PC-9 (cell line): ENCODE measurements around the gene ZNF212. TPM values are rescaled to one million over a fixed set of nuclear protein-coding genes. Genes with fewer than 3 reads are reported as not detected.
A peak's percentile ranks its signal among the peaks of the same experiment; 100 is the strongest.
"Not testable (repeated sequence)": the region's sequence is repeated elsewhere in the genome, so short reads cannot be mapped to it uniquely, and the experiment has no call there.

Source experiments
- BruUV-seq: library from RNA; stranded (reverse); fragments of 400-500 nt; replicated peaks from 2 replicates; lab custom pipeline; 2021; lab: Mats Ljungman, UMichigan
- CTCF ChIA-PET: fragments of 300-600 bp; sonication (Branson Sonifier 250); formaldehyde crosslinking; loops from one replicate; lab custom pipeline; 2022; ENCODE audit warnings: antibody characterized with exemption; lab: Charles Lee
- POLR2A ChIA-PET: fragments of 300-600 bp; sonication (Branson Sonifier 250); formaldehyde crosslinking; loops from one replicate; lab custom pipeline; 2022; ENCODE audit warnings: antibody characterized with exemption; ENCODE audit not compliant: unreplicated experiment; lab: Charles Lee
- DNase-seq, 2 experiments: peaks; one replicate each; pipeline versions ENCODE4 v3.0.0 to v3.0.0-alpha.2; 2015 to 2022; ENCODE audit warnings: mixed read lengths in 1 of 2
- H2AFZ ChIP-seq: fragments of 200-600 bp; sonication (generic); 2 replicates; pipeline ENCODE4 v1.8.1; 2017; ENCODE audit warnings: antibody characterized with exemption
- H3F3A ChIP-seq: fragments of 200-600 bp; sonication (generic); 2 replicates; pipeline ENCODE4 v1.8.1; 2017; ENCODE audit warnings: antibody characterized with exemption, mild to moderate bottlenecking, low read depth; ENCODE audit not compliant: insufficient read depth
- H3K27ac ChIP-seq: fragments of 200-600 bp; sonication (generic); 2 replicates; pipeline ENCODE4 v1.6.1; 2016; ENCODE audit warnings: mixed run types
- H3K27me3 ChIP-seq: fragments of 200-600 bp; sonication (generic); 2 replicates; pipeline ENCODE4 v1.6.1; 2016; ENCODE audit warnings: low read depth, mixed run types; ENCODE audit not compliant: insufficient read depth
- H3K36me3 ChIP-seq: fragments of 200-600 bp; sonication (generic); 2 replicates; pipeline ENCODE4 v1.6.1; 2016; ENCODE audit warnings: low read depth, mixed run types
- H3K4me1 ChIP-seq: fragments of 200-600 bp; sonication (generic); replicated peaks from 2 replicates; pipeline ENCODE4 v1.6.1; 2016; ENCODE audit warnings: mixed run types; ENCODE audit not compliant: insufficient read depth
- H3K4me2 ChIP-seq: fragments of 200-600 bp; sonication (generic); 2 replicates; pipeline ENCODE4 v1.6.1; 2017; ENCODE audit warnings: mixed run types
- H3K4me3 ChIP-seq: fragments of 200-600 bp; sonication (generic); 2 replicates; pipeline ENCODE4 v1.6.1; 2016; ENCODE audit warnings: mixed run types
- H3K79me2 ChIP-seq: fragments of 200-600 bp; sonication (generic); 2 replicates; pipeline ENCODE4 v1.6.1; 2017; ENCODE audit warnings: low read depth, mixed run types
- H3K9me2 ChIP-seq: fragments of 200-600 bp; sonication (generic); 2 replicates; pipeline ENCODE4 v1.8.1; 2017; ENCODE audit warnings: mild to moderate bottlenecking; ENCODE audit not compliant: insufficient read depth
- H3K9me3 ChIP-seq: fragments of 200-600 bp; sonication (generic); 2 replicates; pipeline ENCODE4 v1.8.1; 2016; ENCODE audit warnings: low read depth; ENCODE audit not compliant: insufficient read depth
- H4K20me1 ChIP-seq: fragments of 200-600 bp; sonication (generic); 2 replicates; pipeline ENCODE4 v1.8.1; 2017; ENCODE audit not compliant: insufficient read depth
- CTCF ChIP-seq: fragments of 200-600 bp; sonication (generic); conservative IDR thresholded peaks from 2 replicates; pipeline ENCODE4 v1.6.1; 2017; ENCODE audit warnings: mixed run types, antibody characterized with exemption, mild to moderate bottlenecking, moderate library complexity
- EZH2 ChIP-seq: fragments of 200-600 bp; sonication (generic); IDR thresholded peaks from 2 replicates; pipeline ENCODE4 v1.8.0; 2017; ENCODE audit warnings: antibody characterized with exemption, low read depth
- intact Hi-C: fragments of 100-400 bp; cut with micrococcal nuclease; formaldehyde crosslinking; loops from one replicate; pipeline ENCODE4 v1.10.0; 2022; ENCODE audit not compliant: unreplicated experiment
- total RNA-seq: library from RNA; stranded (reverse); gene quantifications from 2 replicates; pipeline ENCODE4 v1.2.3, GENCODE V29; 2021

The ZNF212 gene
- total RNA-seq, 1 experiment from 2014 or later, result 16.9 TPM

GRCh38 chr7:149225656-149226055 is 13.8 kb upstream of the ZNF212 start:
- Histone ChIP-seq H3K4me2 (no peak overlapping the region), H3K27me3 (no peaks in the 10 kb centered on the region), H3K36me3 (no peaks in the 10 kb centered on the region), H3K4me1 (0 out of 2 replicates have a peak, but pooled peaks cover 6% of the 10 kb centered on the region), H2AFZ (no peak overlapping the region), H3K4me3 (no peak overlapping the region), H3K79me2 (no peaks in the 10 kb centered on the region), H3K27ac (no peak overlapping the region), H3K9me2 (no peaks in the 10 kb centered on the region), H3K9me3 (no peaks in the 10 kb centered on the region), H3F3A (peaks cover 32% of the 10 kb centered on the region), H4K20me1 (no peaks in the 10 kb centered on the region)
- BruUV-seq, result no TSS peak
- intact Hi-C loops, result no loop called here
- TF ChIP-seq EZH2 (no peak), CTCF (no peak)
- POLR2A ChIA-PET, result no interaction called here
- CTCF ChIA-PET, result no interaction called here
- no peak for DNase-seq

- H3K79me2 ChIP-seq, H3K27me3 ChIP-seq, DNase-seq, POLR2A ChIA-PET, H3K36me3 ChIP-seq, H3K4me1 ChIP-seq, H3K9me3 ChIP-seq, H4K20me1 ChIP-seq, H3K4me2 ChIP-seq, H3K9me2 ChIP-seq, CTCF ChIA-PET, H3K4me3 ChIP-seq, intact Hi-C loops, H3K27ac ChIP-seq, H2AFZ ChIP-seq: not testable (repeated sequence)
- BruUV-seq, result TSS peak; percentile 25
- H3F3A ChIP-seq, result peaks cover 32% of the 10 kb centered on the region
These were observed 13.1 kb upstream of the ZNF212 start for GRCh38 chr7:149226366-149226765.

- no peaks in the 10 kb centered on the region for H3K9me3 ChIP-seq
- peaks cover 13% of the 10 kb centered on the region for H3K4me1 ChIP-seq
- H4K20me1 ChIP-seq, result no peaks in the 10 kb centered on the region
- intact Hi-C loops, result no loop called here
- ChIA-PET POLR2A (no interaction called here), CTCF (no interaction called here)
- no peaks in the 10 kb centered on the region for H3K79me2 ChIP-seq
- no peak overlapping the region for H3K27ac ChIP-seq
- no TSS peak for BruUV-seq
- no peak overlapping the region for H3K4me3 ChIP-seq
- no peaks in the 10 kb centered on the region for H3K36me3 ChIP-seq
- peaks cover 32% of the 10 kb centered on the region for H3F3A ChIP-seq
- no peak for TF ChIP-seq EZH2
- no peak for TF ChIP-seq CTCF
- no peaks in the 10 kb centered on the region for H3K9me2 ChIP-seq
- DNase-seq, result no peak
- H3K4me2 ChIP-seq, result no peak overlapping the region
- H2AFZ ChIP-seq, result no peak overlapping the region
- H3K27me3 ChIP-seq, result no peaks in the 10 kb centered on the region
These were observed 12.5 kb upstream of the ZNF212 start for GRCh38 chr7:149226840-149227494.
